Keratinocyte (primary cell): ENCODE measurements around the gene UBXN11.
"Not testable (repeated sequence)": the region's sequence is repeated elsewhere in the genome, so short reads cannot be mapped to it uniquely, and the experiment has no call there.

Experiments
- CTCF ChIP-seq, 3 experiments: IDR thresholded peaks in 1 of 3; conservative IDR thresholded peaks in 1 of 3; optimal IDR thresholded peaks in 1 of 3; 2 replicates in 2 of 3; 3 replicates in 1 of 3; pipeline versions ENCODE3 to v1.5.1; 2011; ENCODE audit warnings: low read length in 3 of 3, mild to moderate bottlenecking in 3 of 3, moderate library complexity in 2 of 3, control low read depth in 1 of 3, inconsistent platforms in 1 of 3; ENCODE audit not compliant: insufficient read depth in 2 of 3; ENCODE audit errors: extremely low read depth in 1 of 3
- EZH2 ChIP-seq: IDR thresholded peaks from one replicate; pipeline ENCODE4 v1.6.1; 2012; ENCODE audit warnings: inconsistent platforms, mild to moderate bottlenecking, low read length, moderate library complexity

GRCh38 chr1:26329380-26329779, 22.9 kb upstream of the UBXN11 start:
- TF ChIP-seq CTCF (optimal IDR thresholded peaks at IDR 0.05 in 1 of 3, IDR thresholded peaks at IDR 0.05 in 1 of 3, conservative IDR thresholded peaks at IDR 0.05 in 1 of 3; ENCODE audit: extremely low read depth in 1 of 3, insufficient read depth in 2 of 3, low read length in 3 of 3); EZH2: not testable (repeated sequence)
